Trophoblast cell (in vitro differentiated cells and primary cell): ENCODE data around the gene AGAP1.

ENCODE experiments used
- DNase-seq, 2 donors: peaks; one replicate each; pipeline ENCODE4 v3.0.0-alpha.2; 2016
- H2AFZ ChIP-seq: 2 replicates; pipeline ENCODE4 v1.6.1; 2013; ENCODE audit warnings: low read length, moderate library complexity, mild to moderate bottlenecking; ENCODE audit not compliant: insufficient read depth, poor library complexity
- H2AK5ac ChIP-seq: 2 replicates; pipeline ENCODE4 v1.6.1; 2013; ENCODE audit warnings: mild to moderate bottlenecking, low read length
- H2BK120ac ChIP-seq: 2 replicates; pipeline ENCODE4 v1.6.1; 2013; ENCODE audit warnings: low read length, mild to moderate bottlenecking, moderate library complexity; ENCODE audit not compliant: insufficient read depth, poor library complexity
- H2BK12ac ChIP-seq: 2 replicates; pipeline ENCODE4 v1.6.1; 2013; ENCODE audit warnings: mild to moderate bottlenecking, low read length, moderate library complexity
- H2BK5ac ChIP-seq: 2 replicates; pipeline ENCODE4 v1.6.1; 2013; ENCODE audit warnings: low read length, low read depth, moderate library complexity, mild to moderate bottlenecking; ENCODE audit not compliant: poor library complexity
- H3K14ac ChIP-seq: 2 replicates; pipeline ENCODE4 v1.6.1; 2013; ENCODE audit warnings: mild to moderate bottlenecking, low read length
- H3K18ac ChIP-seq: 2 replicates; pipeline ENCODE4 v1.6.1; 2013; ENCODE audit warnings: mild to moderate bottlenecking, low read length
- H3K23ac ChIP-seq: 2 replicates; pipeline ENCODE4 v1.6.1; 2013; ENCODE audit warnings: low read length
- H3K27ac ChIP-seq: 2 replicates; pipeline ENCODE4 v1.5.1; 2013; ENCODE audit warnings: low read depth, mild to moderate bottlenecking, inconsistent platforms, low read length, moderate library complexity
- H3K27me3 ChIP-seq: 2 replicates; pipeline ENCODE4 v1.6.1; 2013; ENCODE audit warnings: inconsistent platforms, mild to moderate bottlenecking, low read length, moderate library complexity; ENCODE audit not compliant: insufficient read depth
- H3K36me3 ChIP-seq, 2 experiments: 1 replicate in 1 of 2; 2 replicates in 1 of 2; pipeline ENCODE4 v1.6.1; 2013; ENCODE audit warnings: low read length in 2 of 2, mild to moderate bottlenecking in 2 of 2, moderate library complexity in 1 of 2; ENCODE audit not compliant: insufficient read depth in 2 of 2, control insufficient read depth in 1 of 2
- H3K4ac ChIP-seq: 2 replicates; pipeline ENCODE4 v1.6.1; 2013; ENCODE audit warnings: low read depth, mild to moderate bottlenecking, low read length, moderate library complexity
- H3K4me1 ChIP-seq, 2 experiments: 1 replicate in 1 of 2; 2 replicates in 1 of 2; pipeline ENCODE4 v1.6.1; 2013; ENCODE audit warnings: low read length in 2 of 2, mild to moderate bottlenecking in 2 of 2, moderate library complexity in 1 of 2; ENCODE audit not compliant: insufficient read depth in 2 of 2, control insufficient read depth in 1 of 2
- H3K4me2 ChIP-seq: 2 replicates; pipeline ENCODE4 v1.6.1; 2013; ENCODE audit warnings: inconsistent platforms, mild to moderate bottlenecking, low read length, moderate library complexity
- H3K4me3 ChIP-seq: 2 replicates; pipeline ENCODE4 v1.5.1; 2013; ENCODE audit warnings: mild to moderate bottlenecking, low read depth, low read length, inconsistent platforms
- H3K79me1 ChIP-seq: one replicate; pipeline ENCODE4 v1.6.1; 2013; ENCODE audit warnings: low read length
- H3K79me2 ChIP-seq: 2 replicates; pipeline ENCODE4 v1.6.1; 2013; ENCODE audit warnings: low read length, mild to moderate bottlenecking; ENCODE audit not compliant: control insufficient read depth, insufficient read depth, poor library complexity
- H3K9ac ChIP-seq: 2 replicates; pipeline ENCODE4 v1.6.1; 2013; ENCODE audit warnings: mild to moderate bottlenecking, low read length
- H3K9me3 ChIP-seq: 2 replicates; pipeline ENCODE4 v1.6.1; 2013; ENCODE audit warnings: low read depth, mild to moderate bottlenecking, control low read depth, inconsistent platforms, low read length; ENCODE audit not compliant: insufficient read depth
- H4K12ac ChIP-seq: 2 replicates; pipeline ENCODE4 v1.6.1; 2013; ENCODE audit warnings: low read depth, mild to moderate bottlenecking, low read length, moderate library complexity
- H4K8ac ChIP-seq: 2 replicates; pipeline ENCODE4 v1.6.1; 2013; ENCODE audit warnings: low read depth, mild to moderate bottlenecking, low read length, moderate library complexity
- H4K91ac ChIP-seq: one replicate; pipeline ENCODE4 v1.6.1; 2013; ENCODE audit warnings: low read depth, mild to moderate bottlenecking, low read length, moderate library complexity
- WGBS: extraction: QIAGEN DNeasy Blood & Tissue Kit; methylation state at CpG from one replicate; pipeline ENCODE4 v1.1.7; 2013; ENCODE audit warnings: missing lambda C conversion rate; ENCODE audit not compliant: insufficient read length, insufficient coverage; ENCODE audit errors: extremely low coverage; 5-methylcytosine and 5-hydroxymethylcytosine counted together

Gene AGAP1

DNA sequence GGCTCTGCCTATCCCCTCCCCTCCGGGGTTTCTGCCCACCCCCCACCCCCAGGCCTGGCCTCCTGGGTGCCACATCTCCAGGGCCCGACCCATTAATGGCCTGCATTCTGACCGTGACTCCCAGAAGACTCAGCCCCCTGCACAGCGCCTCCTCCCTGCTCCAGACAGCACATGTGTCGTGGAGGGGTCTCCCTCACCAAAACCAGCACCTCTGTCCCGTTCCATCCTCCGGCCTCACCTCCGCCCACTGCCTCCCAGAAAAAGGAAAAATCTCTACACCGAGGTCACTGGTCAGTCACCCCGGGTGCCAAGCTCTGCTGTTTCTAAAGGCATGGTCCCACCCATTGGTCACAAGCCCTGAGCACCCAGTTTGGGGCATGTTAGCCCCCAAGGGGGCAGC, 609.1 kb downstream of the AGAP1 start:
- Histone ChIP-seq H4K12ac (no peak overlapping the region), H3K79me2 (no peaks in the 10 kb centered on the region), H2BK120ac (no peak overlapping the region), H4K8ac (no peak overlapping the region), H2BK5ac (no peak overlapping the region), H3K27ac (no peak overlapping the region), H2BK12ac (no peak overlapping the region), H4K91ac (no peak overlapping the region), H3K9me3 (no peaks in the 10 kb centered on the region), H3K79me1 (no peaks in the 10 kb centered on the region), H3K14ac (no peak overlapping the region), H3K4me3 (no peak overlapping the region), H3K27me3 (no peaks in the 10 kb centered on the region), H2AFZ (no peak overlapping the region), H3K36me3 (no peaks in the 10 kb centered on the region), H3K4ac (no peak overlapping the region), H2AK5ac (no peak overlapping the region), H3K4me2 (no peak overlapping the region), H3K23ac (no peak overlapping the region), H3K4me1 (peaks cover under 1 to 2% of the 10 kb centered on the region in 2 experiments), H3K9ac (no peak overlapping the region), H3K18ac (no peak overlapping the region)
- no CpG with 5 or more reads among the region's 10 CpGs for WGBS
- no peak for DNase-seq

DNA sequence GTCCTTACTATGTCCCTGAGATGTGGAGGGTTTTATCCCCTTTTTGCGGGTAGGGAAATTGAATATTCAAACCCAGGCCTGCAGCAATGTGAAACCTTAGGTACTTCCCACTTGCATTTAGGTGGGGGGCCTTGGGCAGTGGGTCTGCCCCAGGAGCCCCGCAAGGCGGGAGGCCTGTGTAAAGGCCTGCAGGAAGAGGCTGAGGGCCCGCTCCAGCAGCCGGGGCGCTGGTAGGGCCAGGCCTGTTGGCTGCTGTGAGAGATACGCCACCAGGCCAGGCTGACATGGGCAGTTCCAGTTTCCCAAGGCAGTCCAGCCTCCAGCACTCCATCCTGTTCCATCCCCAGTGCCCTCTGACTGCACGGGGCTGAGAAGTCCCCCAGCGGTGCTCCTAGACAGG, 610.1 kb downstream of the AGAP1 start:
- no peak for DNase-seq
- no peak overlapping the region for H2AFZ ChIP-seq
- H3K79me1 ChIP-seq, result no peaks in the 10 kb centered on the region
- H3K9me3 ChIP-seq, result no peaks in the 10 kb centered on the region
- H4K91ac ChIP-seq, result no peak overlapping the region
- H3K4ac ChIP-seq, result no peak overlapping the region
- no peak overlapping the region for H3K4me2 ChIP-seq
- H3K23ac ChIP-seq, result no peak overlapping the region
- no peak overlapping the region for H2BK5ac ChIP-seq
- H3K9ac ChIP-seq, result no peak overlapping the region
- no peak overlapping the region for H2AK5ac ChIP-seq
- no peaks in the 10 kb centered on the region for H3K36me3 ChIP-seq
- peaks cover 8 to 11% of the 10 kb centered on the region in 2 experiments for H3K4me1 ChIP-seq
- no peaks in the 10 kb centered on the region for H3K79me2 ChIP-seq
- no peak overlapping the region for H3K18ac ChIP-seq
- H3K27me3 ChIP-seq, result no peaks in the 10 kb centered on the region
- no peak overlapping the region for H2BK12ac ChIP-seq
- no peak overlapping the region for H4K12ac ChIP-seq
- H3K14ac ChIP-seq, result no peak overlapping the region
- no peak overlapping the region for H3K4me3 ChIP-seq
- H2BK120ac ChIP-seq, result no peak overlapping the region
- no peak overlapping the region for H3K27ac ChIP-seq
- H4K8ac ChIP-seq, result no peak overlapping the region
- WGBS, result no CpG with 5 or more reads among the region's 9 CpGs

DNA sequence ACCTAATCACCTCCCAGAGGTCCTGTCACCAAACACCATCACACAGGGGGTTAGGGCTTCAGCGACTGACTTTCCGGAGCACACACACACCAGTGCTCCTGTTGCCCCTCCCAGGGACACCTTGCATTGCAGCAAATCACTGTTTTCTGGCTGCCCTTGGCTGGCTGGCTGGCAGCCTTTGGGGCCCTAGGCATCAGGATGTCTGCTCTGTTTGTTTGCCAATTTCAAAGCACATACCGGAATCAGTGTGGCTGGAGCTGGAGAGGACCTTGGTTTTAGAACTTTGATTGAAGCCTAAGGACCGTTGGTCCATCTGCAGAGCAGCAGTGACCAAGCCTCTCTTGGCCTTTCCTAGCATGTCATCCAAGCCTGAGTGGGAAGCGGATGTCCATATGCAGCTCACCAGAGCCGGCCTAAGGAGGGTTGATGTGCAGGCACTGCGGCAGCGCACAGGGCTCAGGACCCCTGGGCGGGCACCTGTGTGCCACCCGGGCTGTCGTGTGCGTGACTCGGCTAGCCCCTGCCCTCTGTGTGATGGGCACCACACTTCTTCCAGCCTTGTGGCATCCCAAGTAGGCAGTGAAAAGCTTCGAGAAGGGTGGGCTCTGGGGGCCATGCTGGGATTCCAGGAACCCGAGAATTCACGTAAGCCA, 612.2 kb downstream of the AGAP1 start:
- H3K18ac ChIP-seq, result no peak overlapping the region
- H4K12ac ChIP-seq, result no peak overlapping the region
- no peaks in the 10 kb centered on the region for H3K79me1 ChIP-seq
- H3K79me2 ChIP-seq, result no peaks in the 10 kb centered on the region
- no peak overlapping the region for H3K9ac ChIP-seq
- no peak overlapping the region for H3K4ac ChIP-seq
- H2AFZ ChIP-seq, result no peak overlapping the region
- H3K4me3 ChIP-seq, result no peak overlapping the region
- H4K91ac ChIP-seq, result no peak overlapping the region
- no peak for DNase-seq
- no peaks in the 10 kb centered on the region for H3K36me3 ChIP-seq
- H2BK120ac ChIP-seq, result no peak overlapping the region
- no peak overlapping the region for H3K27ac ChIP-seq
- H3K23ac ChIP-seq, result no peak overlapping the region
- no peaks in the 10 kb centered on the region for H3K27me3 ChIP-seq
- no peak overlapping the region for H3K14ac ChIP-seq
- H3K9me3 ChIP-seq, result no peaks in the 10 kb centered on the region
- no peak overlapping the region for H3K4me2 ChIP-seq
- H2BK5ac ChIP-seq, result no peak overlapping the region
- H2AK5ac ChIP-seq, result no peak overlapping the region
- no peak overlapping the region for H2BK12ac ChIP-seq
- no peak overlapping the region for H4K8ac ChIP-seq
- WGBS, result no CpG with 5 or more reads among the region's 16 CpGs
- peaks cover 8 to 11% of the 10 kb centered on the region in 2 experiments for H3K4me1 ChIP-seq

DNA sequence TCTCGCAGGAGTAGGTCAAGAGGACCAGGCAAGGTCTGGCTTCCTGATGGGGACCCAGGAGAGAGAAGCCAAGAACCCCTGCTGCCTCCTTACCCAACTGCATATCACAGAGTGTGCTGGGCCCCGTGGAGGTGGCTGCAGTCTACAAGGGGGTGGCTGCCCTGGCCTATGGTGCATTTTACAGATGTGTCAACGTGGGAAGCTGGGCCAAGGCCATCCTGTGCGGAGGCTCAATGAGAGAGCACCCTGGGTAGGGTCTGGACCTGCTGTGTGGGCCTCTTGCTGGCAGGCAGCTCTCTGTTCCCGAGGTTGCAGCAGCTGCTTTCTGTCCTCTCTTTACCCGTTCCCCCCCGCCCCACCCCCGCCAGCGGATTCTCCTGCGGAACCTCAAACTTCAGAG, 612.9 kb downstream of the AGAP1 start:
- H3K4ac ChIP-seq, result no peak overlapping the region
- no peak overlapping the region for H3K4me2 ChIP-seq
- H4K91ac ChIP-seq, result no peak overlapping the region
- H2BK12ac ChIP-seq, result no peak overlapping the region
- no peak overlapping the region for H3K14ac ChIP-seq
- no peaks in the 10 kb centered on the region for H3K27me3 ChIP-seq
- H2AFZ ChIP-seq, result no peak overlapping the region
- H3K36me3 ChIP-seq, result no peaks in the 10 kb centered on the region
- H3K4me1 ChIP-seq, result peaks cover 8 to 11% of the 10 kb centered on the region in 2 experiments
- no peaks in the 10 kb centered on the region for H3K79me1 ChIP-seq
- H3K27ac ChIP-seq, result no peak overlapping the region
- H3K79me2 ChIP-seq, result no peaks in the 10 kb centered on the region
- no peak overlapping the region for H2AK5ac ChIP-seq
- H3K9ac ChIP-seq, result no peak overlapping the region
- no peak overlapping the region for H4K12ac ChIP-seq
- no peak overlapping the region for H2BK120ac ChIP-seq
- H3K18ac ChIP-seq, result no peak overlapping the region
- H3K23ac ChIP-seq, result no peak overlapping the region
- DNase-seq, result no peak
- H3K9me3 ChIP-seq, result no peaks in the 10 kb centered on the region
- no peak overlapping the region for H4K8ac ChIP-seq
- no peak overlapping the region for H3K4me3 ChIP-seq
- WGBS, result no CpG with 5 or more reads among the region's 10 CpGs
- no peak overlapping the region for H2BK5ac ChIP-seq
